ENCODE data around the gene ABR.
"Not testable (repeated sequence)": the region's sequence is repeated elsewhere in the genome, so short reads cannot be mapped to it uniquely, and the experiment has no call there.

ABR gene

DNA sequence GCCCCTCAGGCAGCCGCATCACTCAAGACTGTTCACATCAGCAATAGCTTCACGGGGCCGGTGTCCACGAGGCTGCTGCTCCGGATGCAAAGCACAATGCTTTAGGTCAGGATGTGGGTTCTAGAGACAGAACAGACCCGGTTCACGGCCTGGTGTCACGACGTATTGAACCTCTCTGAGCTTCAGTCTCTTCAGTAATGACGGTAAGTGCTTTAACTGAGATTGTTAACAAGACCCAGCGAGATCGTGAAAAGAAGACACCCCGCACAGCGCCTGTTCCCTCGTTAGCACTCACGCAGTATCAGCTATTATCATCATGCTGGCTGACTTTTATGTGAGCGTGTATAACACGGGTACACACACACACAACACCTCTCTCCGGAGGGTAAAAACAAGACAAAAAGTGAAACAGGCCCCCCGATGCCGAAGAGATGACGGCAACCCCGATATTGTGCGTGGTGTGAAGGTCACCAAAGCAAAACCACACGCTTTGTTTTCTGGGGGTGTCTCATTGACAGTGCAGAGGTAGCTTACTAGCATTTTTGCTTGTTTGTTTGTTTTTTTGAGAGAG, 21.4 kb upstream of the ABR start:
- no peak for DNase-seq (ENCODE audit: low read depth)

DNA sequence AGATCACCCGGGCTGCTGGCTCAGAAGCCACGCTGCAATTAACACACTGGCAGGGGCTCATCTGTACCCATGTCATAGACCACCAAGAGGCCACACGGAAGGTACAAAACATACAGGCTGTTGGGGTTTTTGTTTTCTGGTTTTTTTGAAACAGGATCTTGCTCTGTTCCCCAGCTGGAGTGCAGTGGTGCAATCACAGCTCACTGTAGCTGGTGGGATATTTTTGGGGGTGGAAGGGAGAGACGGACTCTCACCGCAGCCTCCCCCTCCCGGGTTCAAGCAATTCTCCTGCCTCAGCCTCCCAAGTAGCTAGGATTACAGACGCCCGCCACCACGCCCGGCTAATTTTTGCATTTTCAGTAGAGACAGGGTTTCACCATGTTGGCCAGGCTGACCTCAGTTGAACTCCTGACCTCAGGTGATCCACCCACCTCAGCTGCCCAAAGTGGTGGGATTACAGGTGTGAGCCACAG, 19.5 kb upstream of the ABR start:
- not testable (repeated sequence) for DNase-seq (ENCODE audit: low read depth)

- no peak for DNase-seq (ENCODE audit: low read depth)
These were observed 18.2 kb upstream of the ABR start for GRCh38 chr17:1197781-1198490.

- peak; percentile 83 for DNase-seq (ENCODE audit: low read depth)
These were observed 17.6 kb upstream of the ABR start for GRCh38 chr17:1197379-1197778.

GRCh38 chr17:1196946-1197345, 17.2 kb upstream of the ABR start:
- no peak for DNase-seq (ENCODE audit: low read depth)

- DNase-seq (ENCODE audit: low read depth) = no peak
These were observed 13.3 kb upstream of the ABR start for GRCh38 chr17:1192911-1193699.

- no peak for DNase-seq (ENCODE audit: low read depth)
These were observed 11.1 kb upstream of the ABR start for GRCh38 chr17:1190751-1191331.

DNA sequence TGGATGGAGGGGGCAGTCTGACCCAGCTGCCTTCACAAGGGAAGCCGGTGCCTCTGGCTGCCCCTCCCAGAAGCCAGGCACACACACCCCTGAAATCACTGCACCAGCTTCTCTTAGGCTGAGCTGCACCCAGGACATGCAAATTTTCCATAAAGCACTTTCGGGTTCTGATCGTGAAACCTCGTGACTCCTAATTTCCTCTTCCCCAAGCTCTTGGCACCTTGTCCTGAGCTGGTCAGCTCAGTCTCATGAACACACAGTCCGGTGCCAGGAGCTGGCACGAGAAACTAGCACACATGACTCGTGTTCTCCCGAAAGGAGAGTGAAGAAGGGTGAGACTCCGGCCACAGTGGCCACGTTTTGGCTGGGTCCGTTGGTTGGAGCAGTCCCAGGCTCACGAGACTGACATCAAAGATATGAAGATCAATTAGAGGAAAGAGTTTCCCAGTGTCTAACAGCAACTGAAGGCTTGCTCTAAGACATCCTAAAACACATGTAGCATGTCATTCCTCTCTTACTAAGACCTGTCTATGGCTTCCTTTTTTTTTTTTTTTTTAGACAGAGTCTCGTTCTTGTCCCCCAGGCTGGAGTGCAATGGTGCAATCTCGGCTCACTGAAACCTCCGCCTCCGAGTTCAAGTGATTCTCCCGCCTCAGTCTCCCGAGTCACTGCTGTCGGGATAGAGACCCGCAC, 9.2 kb upstream of the ABR start:
- DNase-seq (ENCODE audit: low read depth) = peak; percentile 98

DNA sequence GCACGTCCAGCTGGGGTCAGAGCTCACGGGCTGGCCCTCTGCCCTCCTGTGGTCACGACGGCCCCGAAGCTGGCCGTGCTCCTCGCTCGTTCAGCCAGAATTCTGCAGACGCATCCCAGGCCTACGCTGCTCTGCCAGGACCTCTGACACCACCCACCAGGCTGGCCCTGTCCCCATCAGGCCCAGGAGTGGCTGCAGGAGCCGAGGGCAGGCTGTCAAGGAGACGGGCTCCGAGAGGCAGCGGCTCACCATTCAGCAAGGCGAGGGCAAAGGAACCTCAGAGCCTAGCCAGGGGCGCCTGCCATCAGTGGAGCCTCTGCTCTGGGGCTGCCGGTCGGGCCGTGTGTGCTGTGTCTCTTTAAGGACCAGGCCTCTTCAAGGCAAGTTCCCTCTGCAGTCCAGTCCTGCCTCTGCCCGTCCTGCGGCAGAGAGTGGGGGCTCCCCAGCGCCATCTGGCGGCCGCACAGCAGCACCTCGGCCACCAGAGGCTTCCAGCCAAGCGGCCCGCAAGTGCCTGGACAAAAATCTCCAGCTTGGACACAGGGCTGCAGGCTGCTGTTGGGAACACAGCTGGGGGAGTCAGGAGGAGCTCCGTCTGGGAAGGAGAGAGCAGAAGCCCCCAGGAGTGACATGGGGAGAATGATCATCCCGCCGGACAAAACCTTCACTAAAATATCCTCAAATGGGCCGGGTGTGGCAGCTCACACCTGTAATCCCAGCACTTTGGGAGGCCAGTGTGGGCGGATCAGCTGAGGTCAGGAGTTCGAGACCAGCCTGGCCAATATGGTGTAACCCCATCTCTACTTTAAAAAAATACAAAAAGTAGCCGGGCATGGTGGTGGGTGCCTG, 7.4 kb upstream of the ABR start:
- peak; percentile 77 for DNase-seq (ENCODE audit: low read depth)

DNA sequence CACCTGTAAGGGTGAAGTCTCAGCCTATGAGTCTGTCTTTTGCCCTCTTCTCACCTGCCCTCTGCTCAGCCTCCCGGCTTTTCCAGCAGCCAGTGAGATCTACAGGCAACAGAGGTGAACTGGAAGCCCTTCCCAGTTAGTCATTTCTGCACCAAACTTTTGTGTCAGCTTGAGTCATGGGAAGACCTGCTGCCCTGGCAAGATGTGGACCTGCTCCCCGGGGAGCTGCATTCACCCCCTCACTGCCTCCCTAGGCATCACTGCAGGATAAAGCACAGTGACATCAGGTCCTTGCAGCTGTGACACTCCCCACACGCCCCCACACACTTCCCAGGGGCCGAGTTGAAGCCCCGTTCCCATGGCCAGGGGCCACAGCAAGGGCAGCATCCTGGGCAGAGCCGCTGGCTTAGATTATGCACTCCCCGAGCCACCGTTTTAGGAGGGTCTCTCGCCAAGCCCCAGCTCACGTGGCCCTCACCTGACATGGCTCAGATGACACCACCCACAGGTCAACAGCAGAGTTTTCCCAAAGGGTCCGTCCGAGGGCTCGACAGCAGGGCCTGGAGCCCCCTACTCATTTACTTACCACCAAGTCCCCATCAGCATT, 6.5 kb upstream of the ABR start:
- DNase-seq (ENCODE audit: low read depth) = no peak

- DNase-seq (ENCODE audit: low read depth) = no peak
These were observed 3.5 kb upstream of the ABR start for GRCh38 chr17:1183171-1183873.

GRCh38 chr17:1182811-1183170, 3.0 kb upstream of the ABR start:
- no peak for DNase-seq (ENCODE audit: low read depth)

DNA sequence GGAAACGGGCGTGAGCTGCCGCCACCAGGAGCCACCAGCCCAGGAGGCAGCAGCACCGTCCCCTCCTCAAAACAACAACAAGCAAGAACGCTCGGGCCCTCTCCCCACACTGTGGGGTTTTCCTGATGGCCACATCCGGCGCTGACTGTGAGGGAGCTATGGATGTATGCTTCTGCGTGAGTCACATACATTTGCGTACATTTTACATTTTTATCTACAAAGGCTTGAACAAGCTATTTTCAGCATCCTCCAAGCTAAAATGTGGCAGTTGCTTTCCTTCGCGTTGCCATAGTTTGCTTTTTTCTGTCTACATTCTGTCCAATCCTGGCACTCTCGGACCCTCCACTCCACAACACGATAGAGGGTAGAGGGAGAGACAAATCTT, 2.0 kb upstream of the ABR start:
- DNase-seq (ENCODE audit: low read depth) = no peak

- DNase-seq (ENCODE audit: low read depth) = no peak
These were observed 1.4 kb upstream of the ABR start for GRCh38 chr17:1180958-1181752.

GRCh38 chr17:1179112-1179817, 516 bp downstream of the ABR start:
- DNase-seq (ENCODE audit: low read depth) = no peak

GRCh38 chr17:1177016-1177700, 2.6 kb downstream of the ABR start:
- no peak for DNase-seq (ENCODE audit: low read depth)

- no peak for DNase-seq (ENCODE audit: low read depth)
These were observed 5.4 kb downstream of the ABR start for GRCh38 chr17:1174263-1174880.
